Ammon's horn (tissue), 1 donor: Measurements from ENCODE around the gene SIDT2.
"Not testable (repeated sequence)": the region's sequence is repeated elsewhere in the genome, so short reads cannot be mapped to it uniquely, and the experiment has no call there.

ENCODE experiments used
- DNase-seq: peaks from one replicate; pipeline ENCODE4 v3.0.0-alpha.2; 2016; ENCODE audit warnings: low spot score

The SIDT2 gene

DNA sequence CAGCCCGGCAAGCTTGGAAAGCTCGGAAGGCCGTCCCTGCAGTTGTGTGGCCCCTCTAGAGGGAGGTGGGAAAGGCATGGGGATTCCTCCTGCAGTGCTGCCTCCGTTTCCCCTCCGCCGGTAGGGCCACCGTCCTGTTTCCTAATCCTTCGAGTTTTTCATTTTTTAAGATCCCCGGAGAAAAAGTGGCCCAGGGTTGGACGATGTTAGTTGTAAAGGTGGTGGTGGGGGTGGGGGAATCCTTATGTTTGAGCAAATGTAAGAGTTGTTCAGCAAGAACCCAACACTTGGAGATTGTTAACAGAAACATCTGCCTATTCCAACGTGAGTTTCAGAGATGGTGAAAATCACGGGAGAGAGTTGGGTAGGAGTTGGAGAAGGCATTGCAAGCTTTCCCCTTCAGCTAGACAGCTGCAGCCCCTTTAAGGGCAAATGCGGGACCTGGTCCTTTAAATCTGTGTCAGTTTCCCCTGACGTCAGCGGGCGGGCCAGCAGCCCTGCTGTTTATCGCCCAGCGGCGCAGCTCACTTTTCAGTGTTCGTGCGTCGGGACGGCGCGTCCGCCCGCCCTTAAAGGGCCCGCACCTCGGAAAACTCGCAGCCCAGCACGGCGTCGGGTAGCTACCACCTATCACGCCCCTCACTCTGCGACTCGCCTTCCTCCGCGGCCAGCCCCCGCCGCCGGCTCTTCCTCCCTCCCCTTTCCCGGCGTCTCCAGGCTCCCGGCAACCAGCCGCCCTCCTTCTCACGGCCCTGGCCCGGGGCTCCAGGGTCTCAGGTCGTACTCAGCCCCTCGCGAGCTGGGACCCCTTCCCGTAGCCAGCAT lies at the start of gene SIDT2:
Gene SIDT2 (plus strand): TSS at position 534 of the 825 bp plus-strand sequence. CDS start 521 bp downstream, outside the sequence.
- peak; percentile 98 for DNase-seq

DNA sequence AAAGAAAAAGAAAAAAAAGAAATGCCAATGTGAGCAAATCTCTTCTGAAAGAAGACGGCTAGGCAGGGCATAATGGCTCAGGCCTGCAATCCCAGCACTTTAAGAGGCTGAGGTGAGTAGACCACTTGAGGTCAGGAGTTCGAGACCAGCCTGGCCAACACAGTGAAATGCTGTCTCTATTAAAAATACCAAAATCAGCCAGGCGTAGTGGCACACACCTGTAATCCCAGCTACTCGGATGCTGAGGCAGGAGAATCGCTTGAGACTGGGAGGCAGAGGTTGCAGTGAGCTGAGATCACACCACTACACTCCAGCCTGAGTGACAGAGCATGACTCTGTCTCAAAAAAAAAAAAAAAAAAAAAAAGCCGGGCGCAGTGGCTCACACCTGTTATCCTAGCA lies 48.1 kb upstream of the SIDT2 start:
- not testable (repeated sequence) for DNase-seq

DNA sequence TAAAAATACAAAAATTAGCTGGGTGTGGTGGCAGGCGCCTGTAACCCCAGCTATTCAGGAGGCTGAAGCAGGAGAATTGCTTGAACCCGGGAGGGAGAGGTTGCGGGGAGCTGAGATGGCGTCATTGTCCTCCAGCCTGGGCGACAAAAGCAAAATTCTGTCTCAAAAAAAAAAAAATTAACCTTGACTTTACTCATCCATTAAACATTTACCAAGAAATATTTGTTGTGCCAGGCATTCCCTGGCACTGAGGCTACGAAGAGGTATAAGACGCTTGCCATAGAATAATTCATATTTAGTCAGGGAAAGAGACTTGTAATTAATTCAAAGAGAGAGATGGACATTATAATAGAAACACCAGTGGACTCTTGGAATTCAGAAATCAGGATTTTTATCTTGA lies 47.7 kb upstream of the SIDT2 start:
- DNase-seq: no peak

DNA sequence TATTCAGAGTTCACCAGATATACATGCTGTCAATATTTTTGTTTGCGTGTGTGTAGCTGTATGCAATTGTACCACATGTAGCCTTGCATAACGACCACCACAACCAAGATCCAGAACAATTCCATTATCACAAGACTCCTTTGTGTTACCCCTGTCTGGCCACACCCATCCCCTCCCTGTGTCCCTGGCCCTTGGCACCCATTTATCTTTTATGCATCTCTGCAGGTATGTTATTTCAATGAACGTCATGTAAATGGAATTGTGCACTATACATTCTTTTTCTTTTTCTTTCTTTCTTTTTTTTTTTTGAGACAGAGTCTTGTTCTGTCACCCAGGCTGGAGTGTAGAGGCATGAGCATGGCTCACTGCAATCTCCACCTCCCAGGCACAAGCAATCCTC lies 44.1 kb upstream of the SIDT2 start:
- DNase-seq: no peak

DNA sequence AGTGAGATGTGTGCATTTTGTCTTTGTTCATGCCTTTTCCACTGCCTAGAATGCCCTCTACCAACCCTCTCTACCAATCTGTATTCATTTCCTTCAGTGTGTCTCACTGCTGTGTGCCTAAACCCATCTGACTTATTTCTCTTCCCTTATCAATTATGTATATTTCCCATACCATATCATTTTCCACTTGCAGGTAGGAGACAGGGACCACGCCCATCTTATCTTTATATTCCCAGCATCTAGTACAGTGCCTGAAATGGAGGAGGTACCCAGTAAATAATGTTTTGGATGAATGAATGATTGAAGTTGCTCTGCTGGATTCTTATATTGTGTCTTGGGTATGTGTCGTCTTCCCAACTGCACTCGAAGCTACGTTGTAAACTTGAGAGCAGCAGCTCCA lies 43.6 kb upstream of the SIDT2 start:
- not testable (repeated sequence) for DNase-seq

DNA sequence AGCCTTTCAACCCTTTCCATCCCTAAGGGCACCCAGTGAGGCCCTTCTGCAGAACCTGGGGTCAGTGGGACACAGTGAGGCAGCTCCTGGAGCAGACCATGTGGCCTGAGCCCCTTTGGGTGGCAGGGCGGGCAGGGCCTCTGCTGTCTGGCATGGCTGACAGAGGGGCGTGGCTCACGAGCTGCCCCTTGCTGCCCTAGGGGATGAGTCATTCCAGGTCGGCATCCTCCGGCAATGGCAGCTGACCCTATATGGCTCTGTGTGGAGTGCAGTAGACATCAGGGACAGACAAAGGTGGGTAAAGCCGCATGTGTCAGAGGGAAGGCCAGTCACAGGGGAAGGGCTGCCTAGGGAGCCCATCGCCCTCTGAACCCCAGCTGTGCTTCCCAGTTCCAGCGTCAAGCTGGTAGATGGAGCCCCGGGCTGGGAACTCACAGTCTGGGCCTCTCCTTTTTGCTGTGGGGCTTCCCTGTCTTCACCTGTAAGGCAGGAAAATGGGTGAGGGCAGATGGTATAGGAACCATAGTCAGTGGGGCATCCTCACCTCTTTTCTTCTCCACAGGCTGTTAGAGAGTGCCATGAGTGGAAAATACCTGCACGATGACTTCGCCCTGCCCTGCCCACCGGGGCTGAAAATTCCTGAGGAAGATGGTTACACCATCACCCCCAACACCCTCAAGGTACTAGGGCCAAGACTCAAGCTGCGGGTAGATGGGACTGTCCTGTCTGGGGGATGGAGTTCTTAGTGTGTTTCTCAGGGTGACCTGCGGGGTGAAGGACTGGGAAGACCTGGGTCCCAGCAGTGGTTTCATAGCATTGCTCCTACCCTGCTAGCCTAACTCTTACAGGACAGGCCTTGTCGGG lies 41.1 kb upstream of the SIDT2 start:
- DNase-seq: not testable (repeated sequence)

DNA sequence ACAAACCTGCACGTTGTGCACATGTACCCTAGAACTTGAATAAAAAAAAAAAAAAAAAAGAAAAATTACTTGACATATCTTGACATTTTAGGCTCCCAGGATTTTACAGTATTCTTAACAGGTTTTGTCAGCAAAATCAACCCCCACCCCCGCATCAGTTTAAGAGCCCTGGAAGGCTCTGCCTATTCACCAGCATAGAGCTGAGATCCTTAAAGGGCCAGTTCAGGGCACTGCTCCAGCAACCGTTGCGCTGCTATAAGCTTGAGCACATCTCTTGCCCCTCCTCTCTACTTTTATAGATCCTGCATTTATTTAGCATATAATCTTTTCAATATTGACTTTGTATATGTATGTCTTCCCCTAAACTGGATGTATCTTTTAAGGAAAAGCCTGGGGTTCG lies 35.2 kb upstream of the SIDT2 start:
- peak; percentile 48 for DNase-seq

DNA sequence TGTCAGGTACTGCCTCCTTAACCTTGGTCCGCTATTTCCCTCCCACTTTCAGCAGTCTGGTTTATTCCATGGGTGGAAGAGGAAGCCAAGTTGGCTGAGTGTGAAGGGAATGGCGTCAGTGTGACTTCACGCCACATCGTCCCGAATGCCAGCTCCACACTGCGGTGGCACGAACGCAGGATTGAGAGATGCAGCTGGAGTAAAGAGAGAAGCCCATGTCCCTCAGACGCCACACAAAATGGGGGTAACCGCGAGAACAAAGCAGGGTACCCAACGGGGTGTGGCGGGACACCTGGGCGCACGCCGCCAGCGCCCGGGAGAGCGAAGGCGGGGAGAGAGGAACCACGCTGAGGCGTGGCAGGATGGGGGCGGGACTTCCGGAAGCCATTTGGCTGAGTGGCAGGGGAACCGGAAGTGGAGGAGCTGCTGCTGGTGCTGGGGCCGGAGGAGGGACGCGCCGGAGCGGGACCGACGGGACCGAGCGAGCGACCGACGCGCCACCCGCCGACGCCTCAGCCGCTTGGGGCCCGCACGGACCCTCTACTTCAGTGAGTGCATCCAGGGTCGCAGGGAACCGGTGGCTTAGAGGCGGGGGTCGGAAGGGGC lies 34.6 kb upstream of the SIDT2 start, which contains the start of gene PAFAH1B2:
Gene PAFAH1B2 (plus strand): TSS at position 417 of the 606 bp plus-strand sequence. CDS start 8,161 bp downstream, outside the sequence.
- DNase-seq: peak; percentile 97

DNA sequence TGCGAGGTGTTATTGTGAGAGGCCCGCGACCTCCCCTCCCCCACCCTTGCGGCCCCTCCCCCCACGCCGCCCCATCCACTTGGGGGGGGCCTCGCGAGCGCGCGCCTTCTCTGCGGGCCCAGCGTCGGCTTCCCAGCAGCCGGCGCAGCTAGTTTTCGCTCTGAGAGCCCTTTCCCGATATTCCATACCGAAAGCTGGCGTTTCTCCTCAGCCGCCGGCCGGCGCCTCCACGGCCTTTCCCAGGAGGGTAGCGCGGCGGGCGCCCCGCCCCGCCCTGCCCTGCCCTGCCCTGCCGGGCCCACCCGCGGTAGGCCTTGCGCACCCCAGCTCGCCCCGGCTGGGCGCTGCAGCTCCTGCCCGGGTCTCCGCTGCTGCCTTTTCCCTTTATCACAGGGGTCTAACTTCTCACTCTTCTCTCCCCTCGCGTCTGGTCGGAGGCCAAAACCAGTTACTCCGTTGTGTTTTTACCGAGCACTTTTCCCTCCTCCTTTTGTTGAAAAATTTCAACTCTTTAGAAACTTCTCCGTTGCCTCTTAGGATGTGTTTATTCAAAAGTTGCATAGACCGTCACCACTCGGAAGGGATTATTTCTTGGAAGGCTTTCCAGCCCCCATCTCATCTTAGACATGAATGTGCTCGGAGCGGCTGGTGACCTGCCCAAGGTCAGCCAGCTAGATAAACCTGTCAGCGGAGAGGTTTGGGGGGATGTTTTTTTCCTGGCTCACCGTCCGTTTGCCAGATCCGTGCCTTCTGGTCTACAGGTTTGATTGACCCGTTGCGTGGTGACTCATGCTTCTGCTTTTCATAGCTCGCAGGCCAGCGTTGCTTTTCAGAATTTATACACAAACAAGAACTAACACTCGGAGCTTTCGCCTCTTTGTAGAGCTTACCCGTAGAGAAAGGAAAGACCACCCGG lies 33.8 kb upstream of the SIDT2 start:
- DNase-seq: peak; percentile 54

DNA sequence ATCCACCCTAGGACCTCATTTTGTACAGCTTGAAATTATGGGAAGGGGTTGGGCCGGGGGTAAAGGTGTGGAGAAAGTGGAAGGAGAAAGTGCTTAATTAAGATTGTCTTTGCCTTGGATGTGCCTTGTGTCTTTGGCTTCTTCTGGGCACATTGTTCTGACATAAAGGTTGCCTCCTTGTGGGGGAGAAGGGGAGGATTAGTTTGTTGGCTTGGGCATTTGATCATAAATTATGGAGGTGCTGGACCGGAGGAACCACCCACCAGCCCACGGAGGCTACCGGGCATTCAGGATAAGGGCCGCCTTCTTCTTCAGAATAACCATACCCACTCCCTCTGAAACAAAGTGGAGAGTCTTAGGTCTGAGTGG lies 33.2 kb upstream of the SIDT2 start:
- DNase-seq: no peak

DNA sequence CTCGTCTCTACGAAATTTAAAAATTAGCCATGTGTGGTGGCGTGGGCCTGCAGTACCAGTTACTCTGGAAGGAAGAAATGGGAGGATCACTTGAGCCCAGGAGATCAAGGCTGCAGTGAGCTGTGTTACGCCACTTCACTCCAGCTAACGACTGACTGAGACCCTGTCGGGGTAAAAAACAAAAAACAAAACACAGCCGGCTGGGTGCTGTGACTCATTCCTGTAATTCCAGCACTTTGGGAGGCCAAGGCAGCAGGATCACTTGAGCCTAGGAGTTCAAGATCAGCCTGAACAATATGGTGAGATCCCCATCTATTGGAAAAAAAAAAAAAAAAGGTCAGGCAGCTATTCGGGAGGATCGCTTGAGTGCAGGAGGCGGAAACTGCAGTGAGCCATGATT lies 32.0 kb upstream of the SIDT2 start:
- no peak for DNase-seq

DNA sequence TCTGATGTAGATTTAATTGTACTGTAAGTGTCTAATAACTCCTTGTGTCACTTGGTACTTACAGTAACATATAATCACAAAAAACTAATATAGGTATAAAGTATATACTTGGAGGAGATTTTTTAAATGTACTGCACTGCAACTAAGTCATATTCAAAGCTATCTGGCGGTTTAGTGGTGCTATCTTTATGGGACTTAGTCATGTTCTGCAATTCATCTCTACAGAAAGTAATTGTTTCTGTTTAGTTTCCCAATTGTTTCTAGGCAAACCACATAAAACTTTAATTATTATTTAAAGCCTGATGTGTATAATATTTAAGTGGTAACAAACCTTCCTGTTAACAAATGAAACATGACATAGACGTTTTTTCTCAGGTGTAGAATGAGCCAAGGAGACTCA lies 26.5 kb upstream of the SIDT2 start:
- no peak for DNase-seq

DNA sequence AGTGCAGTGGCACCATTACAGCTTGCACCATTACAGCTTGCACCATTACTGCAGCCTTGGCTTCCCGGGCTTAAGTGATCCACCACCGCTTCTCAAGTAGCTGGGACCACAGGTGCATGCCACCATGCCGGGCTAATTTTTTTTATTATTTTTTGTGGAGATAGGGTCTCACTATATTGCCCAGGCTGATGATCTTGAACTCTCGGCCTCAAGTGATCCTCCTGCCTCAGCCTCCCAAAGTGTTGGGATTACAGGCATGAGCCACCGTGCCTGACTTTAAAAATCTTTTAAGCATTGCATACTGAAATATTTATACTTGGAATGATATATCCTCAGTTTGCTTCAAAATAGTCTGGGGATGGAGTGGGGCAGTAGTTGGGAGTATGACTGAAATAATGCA lies 24.1 kb upstream of the SIDT2 start:
- DNase-seq: no peak

DNA sequence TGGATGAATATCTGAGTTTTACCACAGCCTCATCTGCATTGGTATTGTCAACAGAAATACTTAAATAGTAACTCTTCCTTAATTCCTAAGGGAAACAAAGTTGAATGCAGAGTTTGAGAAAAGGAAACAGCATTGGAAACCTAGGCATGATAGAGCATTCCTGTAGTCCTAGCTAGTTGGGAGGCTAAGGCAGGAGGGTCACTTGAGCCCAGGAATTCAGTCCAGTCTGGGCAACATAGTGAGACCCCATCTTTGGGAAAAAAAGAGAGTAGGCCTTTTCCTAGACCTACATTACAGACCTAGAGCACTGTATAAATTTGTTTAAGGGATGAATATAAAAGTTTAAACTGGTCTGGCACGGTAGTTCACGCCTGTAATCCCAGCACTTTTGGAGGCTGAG lies 21.0 kb upstream of the SIDT2 start:
- DNase-seq: no peak

DNA sequence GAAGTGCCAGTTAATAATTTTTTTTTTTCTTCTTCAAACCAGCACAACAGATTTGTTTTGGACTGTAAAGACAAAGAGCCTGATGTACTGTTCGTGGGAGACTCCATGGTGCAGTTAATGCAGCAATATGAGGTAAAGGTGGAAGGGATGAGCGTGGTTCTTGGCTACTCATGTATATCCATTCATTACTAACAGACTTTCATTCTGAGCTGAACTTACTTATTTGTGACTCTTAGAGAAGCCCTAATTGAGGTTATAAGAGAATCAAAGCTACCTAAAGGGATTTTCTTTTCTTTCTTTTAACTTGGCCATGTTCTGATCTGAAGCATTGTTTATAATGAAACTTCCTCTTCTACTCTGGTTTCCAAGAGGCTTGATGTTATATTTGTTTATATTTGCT lies 18.7 kb upstream of the SIDT2 start:
- DNase-seq: no peak

DNA sequence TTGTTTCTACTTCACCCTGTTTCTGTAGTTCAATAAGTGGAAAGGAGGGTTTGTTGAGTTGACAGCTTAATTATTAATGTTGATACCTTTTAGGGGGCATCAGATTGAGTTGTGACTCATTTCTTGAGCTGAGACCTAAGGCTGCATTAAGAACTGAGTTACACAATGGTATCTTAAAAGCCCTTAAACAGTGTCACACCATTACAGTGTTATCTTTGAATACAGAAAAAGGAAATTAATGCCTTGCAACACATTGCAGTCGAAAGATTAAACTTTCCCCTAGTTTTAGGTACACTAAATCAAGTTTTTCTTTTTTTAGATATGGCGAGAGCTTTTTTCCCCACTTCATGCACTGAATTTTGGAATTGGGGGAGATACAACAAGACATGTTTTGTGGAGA lies 17.7 kb upstream of the SIDT2 start:
- DNase-seq: no peak

DNA sequence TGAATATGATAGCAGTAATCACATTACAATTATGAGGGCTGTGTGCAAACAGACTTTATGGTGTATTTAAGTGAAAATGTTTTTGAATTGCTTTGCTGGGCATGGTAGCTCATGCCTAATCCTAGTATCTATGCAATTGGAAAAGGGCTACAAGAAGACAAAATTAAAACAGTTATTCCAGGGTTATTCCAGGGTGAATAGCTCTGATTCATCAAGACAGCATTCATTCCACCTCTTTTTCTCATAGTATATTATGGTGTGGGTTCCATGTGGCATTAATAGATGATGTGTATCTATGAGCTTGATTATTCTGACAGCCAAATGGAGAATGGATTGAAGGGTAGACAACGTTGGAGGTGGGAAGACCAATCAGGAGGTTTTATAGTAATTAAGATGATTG lies 12.1 kb upstream of the SIDT2 start:
- no peak for DNase-seq

DNA sequence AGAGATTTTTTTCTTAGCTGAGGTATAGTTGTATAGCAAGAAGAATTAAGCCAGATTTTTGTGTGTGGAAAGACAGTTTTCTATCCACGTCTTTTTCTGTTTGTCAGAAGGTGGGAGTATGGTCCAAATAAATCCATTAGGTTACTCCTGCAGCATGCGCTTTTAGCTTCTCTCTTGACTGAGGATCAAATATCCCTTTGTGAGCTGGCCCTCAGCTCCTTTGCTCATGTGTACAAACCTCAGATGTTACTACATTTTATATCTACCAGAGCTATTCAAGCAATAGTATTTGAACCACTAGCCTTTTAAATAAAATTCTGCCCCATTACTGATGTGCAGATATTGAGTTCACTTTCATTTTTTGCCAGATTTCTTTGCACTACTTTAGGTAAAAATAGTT lies 8.8 kb upstream of the SIDT2 start:
- DNase-seq: no peak

DNA sequence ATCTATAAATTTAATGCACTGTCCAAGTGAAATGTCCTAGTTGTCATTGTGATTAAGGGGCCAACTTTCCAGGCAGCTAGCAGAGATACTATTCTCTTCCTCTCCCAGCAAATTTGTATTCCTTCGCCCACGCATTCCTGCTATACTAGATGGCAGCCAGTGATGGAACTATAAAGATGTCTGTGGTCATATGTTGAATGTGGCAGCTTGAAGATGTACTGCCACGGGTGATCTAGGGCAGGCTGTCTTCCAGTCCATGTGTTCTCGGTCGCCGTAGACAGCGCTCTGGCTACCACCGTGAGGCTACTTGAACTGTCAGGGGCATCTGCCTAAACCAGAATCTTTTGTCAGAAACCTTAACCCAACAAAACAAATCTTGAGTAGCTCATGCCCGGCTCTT lies 8.3 kb upstream of the SIDT2 start:
- DNase-seq: no peak

DNA sequence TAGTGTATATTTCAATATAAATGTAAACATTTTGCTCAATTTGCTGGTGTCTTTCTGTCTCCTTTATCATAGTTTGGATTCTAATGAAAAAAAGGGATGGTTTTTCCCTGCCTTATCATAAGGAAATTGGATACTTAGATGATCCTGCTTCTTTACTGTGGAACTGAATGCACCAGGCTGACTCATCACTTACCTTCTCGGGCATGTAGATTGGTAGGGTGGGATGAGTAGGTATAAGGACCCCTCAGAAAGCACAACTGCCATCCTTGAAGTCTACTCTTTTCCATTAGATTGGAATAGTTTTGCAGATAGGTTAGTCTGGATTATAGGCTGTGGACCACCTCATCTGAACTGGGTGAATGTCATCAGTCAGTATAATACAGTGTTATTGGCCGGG lies 7.5 kb upstream of the SIDT2 start:
- DNase-seq: no peak

DNA sequence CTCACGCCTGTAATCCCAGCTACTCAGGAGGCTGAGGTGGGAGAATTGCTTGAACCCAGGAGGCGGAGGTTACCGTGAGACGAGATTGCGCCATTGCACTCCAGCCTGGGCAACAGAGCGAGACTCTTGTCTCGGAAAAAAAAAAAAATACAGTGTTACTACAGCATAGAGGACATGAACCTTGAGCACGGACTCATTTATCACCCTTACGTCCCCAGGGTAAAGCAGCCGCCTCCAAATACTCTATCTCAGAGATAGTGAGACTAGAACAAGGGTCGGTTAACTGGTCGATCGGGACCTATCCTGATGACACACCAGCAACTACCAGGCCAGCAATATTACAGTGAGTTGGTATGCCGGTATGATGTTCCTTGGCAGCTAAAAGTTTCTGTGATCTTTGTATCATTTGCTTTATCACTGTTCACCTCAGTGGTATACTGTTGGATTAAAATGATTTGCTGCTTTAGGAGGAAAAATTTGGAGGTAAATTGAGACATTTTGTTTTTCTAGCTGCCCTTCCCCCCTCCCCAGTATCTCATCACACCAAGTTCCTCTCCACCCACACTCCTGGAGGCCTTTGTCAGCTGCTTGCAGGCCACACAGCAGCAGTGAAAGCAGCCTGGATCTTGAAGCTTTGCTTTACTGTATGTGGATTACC lies 7.0 kb upstream of the SIDT2 start:
- DNase-seq: no peak
